B cell (primary cell): ENCODE data around the gene PEX1. TPM values are rescaled to one million over a fixed set of nuclear protein-coding genes. Genes with fewer than 3 reads are reported as not detected.
A peak's percentile ranks its signal among the peaks of the same experiment; 100 is the strongest.

Experiments
- ATAC-seq: fragments of 200-7000 bp; cut with Tn5 transposase; one replicate; pipeline ENCODE4 v1.10.0; 2021; ENCODE audit warnings: low read depth, mild to moderate bottlenecking, moderate number of reproducible peaks, moderate library complexity
- CTCF ChIA-PET: fragments of 350-600 bp; sonication (Branson Sonifier 250); formaldehyde crosslinking; loops from one replicate; lab custom pipeline; 2021; ENCODE audit warnings: antibody characterized with exemption, inconsistent platforms; lab: Charles Lee
- POLR2A ChIA-PET: fragments of 350-600 bp; sonication (Branson Sonifier 250); formaldehyde crosslinking; loops from one replicate; lab custom pipeline; 2021; ENCODE audit warnings: antibody characterized with exemption; lab: Charles Lee
- DNase-seq: peaks from one replicate; pipeline ENCODE4 v3.0.0; 2013
- H2AFZ ChIP-seq: 2 replicates; pipeline ENCODE4 v1.6.1; 2012; ENCODE audit warnings: mild to moderate bottlenecking, low read depth, low read length; ENCODE audit not compliant: insufficient read depth, poor library complexity, severe bottlenecking
- H3K27ac ChIP-seq, 2 donors: 1 replicate in 1 of 2; 2 replicates in 1 of 2; pipeline ENCODE4 v1.5.1; 2012 to 2013; ENCODE audit warnings: low read length in 2 of 2, mild to moderate bottlenecking in 2 of 2, moderate library complexity in 1 of 2
- H3K27me3 ChIP-seq, 4 experiments: fragments of 200-600 bp in 1 of 4; sonication (generic) in 1 of 4; replicated peaks in 1 of 4; 1 replicate in 2 of 4; 2 replicates in 2 of 4; pipeline versions ENCODE4 v1.6.1 to v1.7.0; 2013 to 2016; ENCODE audit warnings: low read length in 3 of 4, mild to moderate bottlenecking in 2 of 4, mixed read lengths in 1 of 4, moderate library complexity in 1 of 4; ENCODE audit not compliant: insufficient read depth in 4 of 4, control insufficient read depth in 3 of 4; ENCODE audit errors: control extremely low read depth in 1 of 4
- H3K36me3 ChIP-seq, 2 experiments: replicated peaks in 1 of 2; 1 replicate in 1 of 2; 2 replicates in 1 of 2; pipeline versions ENCODE4 v1.6.1 to v1.7.1; 2013; ENCODE audit warnings: low read length in 1 of 2; ENCODE audit not compliant: insufficient read depth in 2 of 2, control insufficient read depth in 1 of 2; ENCODE audit errors: control extremely low read depth in 1 of 2, extremely low read depth in 1 of 2
- H3K4me1 ChIP-seq, 2 donors: fragments of 200-600 bp in 1 of 2; sonication (generic) in 1 of 2; 1 replicate in 1 of 2; 2 replicates in 1 of 2; pipeline versions ENCODE4 v1.5.1 to v1.6.1; 2013 to 2017; ENCODE audit warnings: low read length in 2 of 2; ENCODE audit not compliant: control insufficient read depth in 2 of 2, insufficient read depth in 2 of 2
- H3K4me2 ChIP-seq: replicated peaks from 2 replicates; pipeline ENCODE3; 2012; ENCODE audit warnings: mild to moderate bottlenecking, low read depth, low read length; ENCODE audit not compliant: poor library complexity, severe bottlenecking
- H3K4me3 ChIP-seq, 5 experiments: fragments of 200-600 bp in 1 of 5; sonication (generic) in 1 of 5; 1 replicate in 3 of 5; 2 replicates in 2 of 5; pipeline versions ENCODE4 v1.5.1 to v1.7.0; 2011 to 2016; ENCODE audit warnings: low read length in 4 of 5, mild to moderate bottlenecking in 4 of 5, low read depth in 2 of 5, control low read depth in 1 of 5, moderate library complexity in 1 of 5; ENCODE audit not compliant: insufficient read depth in 1 of 5; ENCODE audit errors: control extremely low read depth in 1 of 5, extremely low read depth in 1 of 5
- H3K79me2 ChIP-seq: fragments of 200-600 bp; sonication (generic); one replicate; pipeline ENCODE4 v1.6.0; 2016; ENCODE audit warnings: low read length; ENCODE audit not compliant: control insufficient read depth, insufficient read depth
- H3K9ac ChIP-seq: fragments of 200-600 bp; sonication (generic); 2 replicates; pipeline ENCODE4 v1.6.1; 2017; ENCODE audit warnings: mild to moderate bottlenecking, low read length, moderate library complexity
- H3K9me3 ChIP-seq, 3 donors: one replicate each; pipeline versions ENCODE4 v1.6.1 to v1.7.1; 2013; ENCODE audit warnings: low read length in 2 of 3; ENCODE audit not compliant: control insufficient read depth in 2 of 3, insufficient read depth in 1 of 3; ENCODE audit errors: control extremely low read depth in 1 of 3
- H4K20me1 ChIP-seq: 2 replicates; pipeline ENCODE4 v1.6.0; 2012; ENCODE audit warnings: mild to moderate bottlenecking, low read length; ENCODE audit not compliant: insufficient read depth, control insufficient read depth, poor library complexity, severe bottlenecking
- H3K27ac Mint-ChIP-seq: one replicate; pipeline ENCODE4 v1.8.0; 2021; ENCODE audit warnings: mixed read lengths
- H3K27me3 Mint-ChIP-seq: one replicate; pipeline ENCODE4 v1.8.0; 2021; ENCODE audit warnings: mixed read lengths
- H3K4me1 Mint-ChIP-seq: one replicate; pipeline ENCODE4 v1.8.0; 2021; ENCODE audit warnings: mixed read lengths
- H3K4me3 Mint-ChIP-seq: one replicate; pipeline ENCODE4 v1.8.0; 2021; ENCODE audit warnings: mixed read lengths
- H3K9me3 Mint-ChIP-seq: one replicate; pipeline ENCODE4 v1.8.0; 2022; ENCODE audit warnings: mixed read lengths; ENCODE audit not compliant: insufficient read depth
- CTCF ChIP-seq: fragments of 200-600 bp; IDR thresholded peaks from one replicate; pipeline ENCODE4 v1.8.0; 2022; ENCODE audit warnings: antibody characterized with exemption, mild to moderate bottlenecking
- EZH2 ChIP-seq: IDR thresholded peaks from 2 replicates; pipeline ENCODE4 v1.6.1; 2012; ENCODE audit warnings: borderline replicate concordance, low read depth, mild to moderate bottlenecking, moderate library complexity, low read length; ENCODE audit not compliant: insufficient read depth, poor library complexity, severe bottlenecking
- WGBS: methylation state at CpG from one replicate; pipeline ENCODE4 v1.1.5; 2013; ENCODE audit warnings: missing lambda C conversion rate; ENCODE audit not compliant: insufficient coverage; 5-methylcytosine and 5-hydroxymethylcytosine counted together
- intact Hi-C: fragments of 100-400 bp; cut with micrococcal nuclease; formaldehyde crosslinking; loops from one replicate; pipeline ENCODE4 v1.10.0; 2022
- polyA plus RNA-seq: library from polyadenylated mRNA; depleted of rRNA; stranded (reverse); fragments of >200 nt; gene quantifications from 2 replicates; pipeline ENCODE4 v1.2.3, GENCODE V29; 2012
- total RNA-seq, 2 donors: library from RNA; stranded (reverse); fragments of 120-200 nt in 1 of 2; gene quantifications; 1 replicate in 1 of 2; 2 replicates in 1 of 2; pipeline versions ENCODE4 v1.2.3 to v1.2.4, GENCODE V29; 2013 to 2022

The PEX1 gene
- total and polyA plus RNA-seq, 2 donors (not counting 1 experiment from before 2014, with no cell fraction given), result 26.0 to 33.7 TPM

- WGBS, result under 1% methylated on average over 19 of the region's 31 CpGs
- H3K79me2 ChIP-seq, result peaks cover 52% of the 10 kb centered on the region
- intact Hi-C loops, result loop anchor here (1.0 to 2.0 kb wide), 8 partner anchors 63 to 705 kb away; partner anchors contain the start of genes ANKIB1, CYP51A1, FAM133B and KRIT1
- H3K4me2 ChIP-seq, result peak overlapping the region; percentile 83
- Mint-ChIP-seq H3K27ac (peak overlapping the region; percentile 95), H3K4me1 (peaks cover 26% of the 10 kb centered on the region), H3K9me3 (no peaks in the 10 kb centered on the region), H3K4me3 (peak overlapping the region; percentile 88), H3K27me3 (no peaks in the 10 kb centered on the region)
- H4K20me1 ChIP-seq, result no peaks in the 10 kb centered on the region
- ChIA-PET CTCF (interaction anchor here (1.2 to 2.0 kb wide), 5 partner anchors 63 to 396 kb away, joined by 3 to 20 read pairs (median 5); partner anchors contain the start of genes ANKIB1, FAM133B, GATAD1 and KRIT1), POLR2A (interaction anchor here (1.4 to 2.2 kb wide), 2 partner anchors 80 to 281 kb away, joined by 10 to 17 read pairs; partner anchors contain the start of genes ANKIB1, GATAD1 and KRIT1)
- peaks cover 14 to 19% of the 10 kb centered on the region in 2 donors for H3K4me1 ChIP-seq
- no peak for TF ChIP-seq CTCF
- peak overlapping the region; percentile 89 to 96 for H3K27ac ChIP-seq
- peak; percentile 73 for DNase-seq
- peak overlapping the region; percentile 87 for H2AFZ ChIP-seq
- H3K27me3 ChIP-seq, result no peaks in the 10 kb centered on the region
- H3K9ac ChIP-seq, result peak overlapping the region; percentile 81
- H3K4me3 ChIP-seq, result peak overlapping the region; percentile 81 to 94 (median 88)
- ATAC-seq, result peak; percentile 5
- peaks cover 0 to 24% of the 10 kb centered on the region in 2 experiments for H3K36me3 ChIP-seq
- H3K9me3 ChIP-seq, result no peaks in the 10 kb centered on the region
Observed at GRCh38 chr7:92527300-92528187, 776 bp downstream of the PEX1 start.

GRCh38 chr7:92523110-92523509 lies 5.2 kb downstream of the PEX1 start:
- Histone ChIP-seq H3K27ac (no peak overlapping the region), H4K20me1 (no peaks in the 10 kb centered on the region), H3K4me1 (peaks cover 6 to 9% of the 10 kb centered on the region in 2 donors), H2AFZ (no peak overlapping the region), H3K79me2 (peaks cover 32% of the 10 kb centered on the region), H3K9ac (no peak overlapping the region), H3K4me2 (no peak overlapping the region), H3K4me3 (no peak overlapping the region), H3K27me3 (no peaks in the 10 kb centered on the region), H3K9me3 (no peaks in the 10 kb centered on the region), H3K36me3 (peaks cover 0 to 3% of the 10 kb centered on the region in 2 experiments)
- no peaks in the 10 kb centered on the region for H3K9me3 Mint-ChIP-seq
- intact Hi-C loops, result no loop called here
- H3K27me3 Mint-ChIP-seq, result no peaks in the 10 kb centered on the region
- ATAC-seq (no peak), DNase-seq (no peak)
- no peak for TF ChIP-seq EZH2
- no peak for TF ChIP-seq CTCF
- H3K4me1 Mint-ChIP-seq, result peaks cover 12% of the 10 kb centered on the region
- POLR2A ChIA-PET, result no interaction called here
- WGBS, result 86% methylated on average over 1 of the region's 2 CpGs
- H3K27ac Mint-ChIP-seq, result no peak overlapping the region
- no peak overlapping the region for H3K4me3 Mint-ChIP-seq
- CTCF ChIA-PET, result no interaction called here
